Esophagus muscularis mucosa (tissue), 4 donors: ENCODE data around the gene ITFG1.

ENCODE experiments used
- EP300 ChIP-seq: sonication (generic); formaldehyde crosslinking; IDR thresholded peaks from one replicate; pipeline ENCODE4 v1.6.1; 2017; ENCODE audit warnings: antibody characterized with exemption
- POLR2A ChIP-seq: fragments of 450-650 bp; IDR thresholded peaks from one replicate; pipeline ENCODE4 v1.6.1; 2017; ENCODE audit warnings: antibody characterized with exemption, moderate library complexity, mild to moderate bottlenecking, low read depth
- TF ChIP-seq, protein P1 (sequence below), 3 experiments: fragments of 200-600 bp in 2 of 3; fragments of 450-650 bp in 1 of 3; sonication (generic) in 2 of 3; IDR thresholded peaks; one replicate each; pipeline ENCODE4 v1.5.1; 2017 to 2019; ENCODE audit warnings: antibody characterized with exemption in 3 of 3, mild to moderate bottlenecking in 2 of 3, moderate library complexity in 1 of 3

DNA sequence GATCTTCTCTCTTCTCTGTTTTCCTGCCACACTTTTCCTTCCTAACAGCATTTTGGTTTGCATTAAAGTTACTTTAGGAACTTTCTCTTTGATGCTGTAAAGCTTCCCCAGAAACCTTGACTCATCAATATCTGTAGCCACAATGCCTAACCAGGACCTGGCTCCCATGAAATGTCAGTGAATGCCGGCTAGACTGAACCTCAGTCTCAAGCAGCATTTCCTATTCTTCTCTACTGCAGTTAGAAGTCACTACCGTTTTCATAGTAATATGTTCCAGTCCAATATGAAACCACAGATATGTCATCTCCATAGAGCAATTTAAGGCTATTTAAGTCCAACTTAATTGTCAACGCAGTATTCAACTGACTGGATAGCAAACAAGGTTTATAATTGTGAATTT lies 28.9 kb downstream of the ITFG1 start:
- TF ChIP-seq EP300 (no peak), POLR2A (no peak)
- TF ChIP-seq, protein P1, sequence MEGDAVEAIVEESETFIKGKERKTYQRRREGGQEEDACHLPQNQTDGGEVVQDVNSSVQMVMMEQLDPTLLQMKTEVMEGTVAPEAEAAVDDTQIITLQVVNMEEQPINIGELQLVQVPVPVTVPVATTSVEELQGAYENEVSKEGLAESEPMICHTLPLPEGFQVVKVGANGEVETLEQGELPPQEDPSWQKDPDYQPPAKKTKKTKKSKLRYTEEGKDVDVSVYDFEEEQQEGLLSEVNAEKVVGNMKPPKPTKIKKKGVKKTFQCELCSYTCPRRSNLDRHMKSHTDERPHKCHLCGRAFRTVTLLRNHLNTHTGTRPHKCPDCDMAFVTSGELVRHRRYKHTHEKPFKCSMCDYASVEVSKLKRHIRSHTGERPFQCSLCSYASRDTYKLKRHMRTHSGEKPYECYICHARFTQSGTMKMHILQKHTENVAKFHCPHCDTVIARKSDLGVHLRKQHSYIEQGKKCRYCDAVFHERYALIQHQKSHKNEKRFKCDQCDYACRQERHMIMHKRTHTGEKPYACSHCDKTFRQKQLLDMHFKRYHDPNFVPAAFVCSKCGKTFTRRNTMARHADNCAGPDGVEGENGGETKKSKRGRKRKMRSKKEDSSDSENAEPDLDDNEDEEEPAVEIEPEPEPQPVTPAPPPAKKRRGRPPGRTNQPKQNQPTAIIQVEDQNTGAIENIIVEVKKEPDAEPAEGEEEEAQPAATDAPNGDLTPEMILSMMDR (IDR thresholded peaks at IDR 0.05), result no peak
